NCI-H2029 treated with DMSO at 0.1 percent for 48 hours (cell line): ENCODE data around the gene ITIH1.

Source experiments
- DNase-seq: peaks from one replicate; lab custom pipeline; 2025; lab: John Stamatoyannopoulos, UW

Gene ITIH1

GRCh38 chr3:52839268-52839575 lies 61.8 kb downstream of the ITIH1 start:
- DNase-seq: no peak

- DNase-seq: no peak
Measured at GRCh38 chr3:52839892-52840545, 62.6 kb downstream of the ITIH1 start.

- DNase-seq: no peak
Measured at GRCh38 chr3:52841211-52841980, 64.0 kb downstream of the ITIH1 start.
